GM12891 (cell line): ENCODE data around the gene EXOC4.

ENCODE experiments used
- PAX5 ChIP-seq: IDR thresholded peaks from 2 replicates; pipeline ENCODE4 v1.6.1; 2011; ENCODE audit warnings: low read length, moderate library complexity, mild to moderate bottlenecking; ENCODE audit not compliant: insufficient read depth, severe bottlenecking
- POLR2A ChIP-seq: IDR thresholded peaks from 2 replicates; pipeline ENCODE4 v1.6.1; 2011; ENCODE audit warnings: low read depth, low read length, control low read depth
- POLR2AphosphoS5 ChIP-seq: IDR thresholded peaks from 2 replicates; pipeline ENCODE4 v1.6.1; 2011; ENCODE audit warnings: low read depth, low read length, control low read depth
- TAF1 ChIP-seq: IDR thresholded peaks from 2 replicates; pipeline ENCODE4 v1.6.1; 2011; ENCODE audit warnings: low read depth, low read length, control low read depth

DNA sequence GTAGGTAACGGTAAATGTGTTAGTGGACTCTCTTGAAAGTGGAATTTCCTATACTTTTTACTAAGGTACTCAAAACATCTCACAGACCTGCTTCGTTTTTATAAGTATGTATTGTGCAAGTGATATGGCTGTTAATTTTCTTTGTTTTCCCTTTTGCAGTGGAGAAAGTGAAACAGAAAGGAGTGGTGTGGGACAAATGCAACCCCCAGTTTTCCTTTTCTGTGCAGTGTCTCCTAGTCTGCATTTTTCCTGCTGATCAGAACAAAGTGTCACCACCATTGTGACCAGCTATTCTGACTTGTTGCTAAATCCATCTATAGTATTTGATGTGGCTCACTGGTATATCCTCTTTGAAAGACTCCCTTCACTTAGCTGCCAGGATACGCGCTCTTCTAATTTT, 410.0 kb downstream of the EXOC4 start:
- TF ChIP-seq POLR2AphosphoS5 (no peak), POLR2A (no peak), TAF1 (no peak), PAX5 (no peak)
